AG09309 (cell line): Measurements from ENCODE around the gene CGAS.
A peak's percentile ranks its signal among the peaks of the same experiment; 100 is the strongest.

ENCODE experiments used
- DNase-seq: peaks from one replicate; pipeline ENCODE4 v3.0.0-alpha.2; 2010; ENCODE audit warnings: low read depth
- H3K4me3 ChIP-seq: 2 replicates; pipeline ENCODE4 v1.5.1; 2011; ENCODE audit warnings: mild to moderate bottlenecking, low read depth, low read length, moderate library complexity; ENCODE audit not compliant: control insufficient read depth
- TF ChIP-seq, protein P1 (sequence below): IDR thresholded peaks from 2 replicates; pipeline ENCODE4 v1.5.1; 2011; ENCODE audit warnings: mild to moderate bottlenecking, low read depth, low read length, inconsistent platforms; ENCODE audit not compliant: insufficient read depth, control insufficient read depth; ENCODE audit errors: missing control alignments

The CGAS gene

DNA sequence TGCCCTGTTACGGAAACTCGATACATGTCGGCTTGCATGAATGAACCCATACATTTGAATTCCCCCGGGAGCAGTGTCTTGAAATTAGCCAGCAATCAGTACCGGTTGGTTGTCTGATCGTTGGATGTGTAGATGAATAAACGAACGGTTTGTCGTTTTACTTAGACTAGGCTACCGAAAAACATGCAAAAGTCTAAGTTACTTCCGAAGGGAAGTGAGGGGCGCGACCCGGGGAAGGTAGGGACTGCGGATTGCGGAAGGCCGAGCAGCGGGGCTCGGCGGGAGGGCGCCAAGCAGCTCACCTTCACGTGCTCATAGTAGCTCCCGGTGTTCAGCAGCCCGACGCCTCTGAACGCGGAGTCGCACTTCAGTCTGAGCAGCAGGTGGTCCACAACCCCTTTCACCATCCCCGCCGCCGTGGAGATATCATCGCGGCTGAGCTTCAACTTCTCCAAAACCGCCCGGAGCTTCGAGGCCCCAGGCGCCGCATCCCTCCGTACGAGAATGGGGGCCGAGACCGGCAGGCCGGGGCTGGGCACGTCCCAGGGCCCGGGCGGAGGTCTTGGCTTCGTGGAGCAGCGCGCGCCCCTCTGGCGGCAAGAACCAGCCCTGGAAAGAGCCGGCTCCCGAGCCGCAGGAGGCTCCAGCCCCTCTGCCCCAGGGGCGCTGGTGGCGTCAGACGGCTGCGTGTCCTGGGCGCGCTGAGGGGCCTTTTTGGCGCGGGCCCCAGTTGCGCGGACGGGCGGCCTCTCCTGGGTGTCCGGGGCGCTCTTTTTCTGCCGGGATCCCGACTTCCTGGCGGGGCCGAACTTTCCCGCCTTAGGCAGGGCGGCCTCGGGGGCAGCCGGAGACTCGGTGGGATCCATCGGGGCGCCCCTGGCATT is 632 bp downstream of the CGAS start:
- TF ChIP-seq, protein P1, sequence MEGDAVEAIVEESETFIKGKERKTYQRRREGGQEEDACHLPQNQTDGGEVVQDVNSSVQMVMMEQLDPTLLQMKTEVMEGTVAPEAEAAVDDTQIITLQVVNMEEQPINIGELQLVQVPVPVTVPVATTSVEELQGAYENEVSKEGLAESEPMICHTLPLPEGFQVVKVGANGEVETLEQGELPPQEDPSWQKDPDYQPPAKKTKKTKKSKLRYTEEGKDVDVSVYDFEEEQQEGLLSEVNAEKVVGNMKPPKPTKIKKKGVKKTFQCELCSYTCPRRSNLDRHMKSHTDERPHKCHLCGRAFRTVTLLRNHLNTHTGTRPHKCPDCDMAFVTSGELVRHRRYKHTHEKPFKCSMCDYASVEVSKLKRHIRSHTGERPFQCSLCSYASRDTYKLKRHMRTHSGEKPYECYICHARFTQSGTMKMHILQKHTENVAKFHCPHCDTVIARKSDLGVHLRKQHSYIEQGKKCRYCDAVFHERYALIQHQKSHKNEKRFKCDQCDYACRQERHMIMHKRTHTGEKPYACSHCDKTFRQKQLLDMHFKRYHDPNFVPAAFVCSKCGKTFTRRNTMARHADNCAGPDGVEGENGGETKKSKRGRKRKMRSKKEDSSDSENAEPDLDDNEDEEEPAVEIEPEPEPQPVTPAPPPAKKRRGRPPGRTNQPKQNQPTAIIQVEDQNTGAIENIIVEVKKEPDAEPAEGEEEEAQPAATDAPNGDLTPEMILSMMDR = no peak
- H3K4me3 ChIP-seq = peak overlapping the region; percentile 67
- DNase-seq = no peak

DNA sequence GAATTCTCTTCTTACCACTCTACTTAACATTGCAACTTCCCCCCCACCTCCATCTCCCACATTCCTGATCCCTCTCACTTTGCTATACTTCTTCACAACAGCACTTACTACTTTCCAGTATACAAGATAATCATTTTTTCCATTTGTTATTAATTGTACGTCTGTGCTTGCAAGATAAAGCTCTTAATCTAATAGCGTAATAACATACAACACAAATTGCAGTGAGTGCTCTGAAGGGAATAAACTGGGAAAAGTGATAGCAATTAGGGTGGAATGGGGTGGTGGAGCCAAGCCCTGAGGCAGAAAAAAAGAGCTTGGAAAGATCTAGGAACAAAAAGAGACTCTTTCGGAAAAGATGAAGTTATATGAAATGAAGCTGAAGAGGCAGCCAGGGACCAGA is 8.5 kb downstream of the CGAS start:
- DNase-seq = no peak
- TF ChIP-seq, protein P1 = no peak
- no peak overlapping the region for H3K4me3 ChIP-seq

DNA sequence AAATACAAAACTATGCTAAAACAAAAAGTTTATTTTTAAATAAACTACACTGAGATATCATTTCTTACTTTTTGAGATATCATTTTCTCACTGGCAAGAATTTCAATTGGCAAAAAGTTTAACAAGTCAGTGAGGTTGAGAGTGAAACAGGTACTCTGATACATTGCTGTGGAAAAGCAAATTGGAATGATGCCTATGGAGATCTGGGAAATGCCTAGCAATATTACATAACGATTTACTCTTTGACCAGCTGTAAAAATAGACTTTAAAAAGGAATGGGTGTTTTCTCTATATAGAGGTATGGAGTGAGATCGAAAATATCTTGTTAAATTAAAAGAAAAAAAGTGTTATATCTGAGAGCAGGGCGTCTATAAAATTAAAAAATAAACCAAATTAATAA is 16.9 kb downstream of the CGAS start:
- TF ChIP-seq, protein P1 = no peak
- no peak for DNase-seq
- no peak overlapping the region for H3K4me3 ChIP-seq

DNA sequence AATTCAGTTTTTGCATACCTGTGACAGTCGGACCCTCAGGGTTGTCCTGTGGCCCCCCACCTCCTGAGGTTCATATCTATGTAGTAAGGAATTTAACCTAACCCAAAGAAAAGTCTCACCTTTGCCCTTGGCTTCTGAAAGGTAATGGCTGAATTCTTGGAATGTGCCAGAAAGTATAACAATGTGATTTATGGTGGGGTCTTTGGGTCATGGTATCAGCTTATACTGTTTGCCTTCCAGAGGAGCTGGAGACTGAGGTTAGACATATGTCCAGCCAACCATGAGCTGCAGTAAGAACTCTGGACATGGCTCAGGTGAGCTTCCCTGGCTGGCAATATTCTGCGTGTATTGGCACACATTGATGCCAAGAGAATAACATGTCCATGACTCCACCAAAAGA is 30.6 kb downstream of the CGAS start:
- DNase-seq = no peak
- TF ChIP-seq, protein P1 = no peak
- no peak overlapping the region for H3K4me3 ChIP-seq

DNA sequence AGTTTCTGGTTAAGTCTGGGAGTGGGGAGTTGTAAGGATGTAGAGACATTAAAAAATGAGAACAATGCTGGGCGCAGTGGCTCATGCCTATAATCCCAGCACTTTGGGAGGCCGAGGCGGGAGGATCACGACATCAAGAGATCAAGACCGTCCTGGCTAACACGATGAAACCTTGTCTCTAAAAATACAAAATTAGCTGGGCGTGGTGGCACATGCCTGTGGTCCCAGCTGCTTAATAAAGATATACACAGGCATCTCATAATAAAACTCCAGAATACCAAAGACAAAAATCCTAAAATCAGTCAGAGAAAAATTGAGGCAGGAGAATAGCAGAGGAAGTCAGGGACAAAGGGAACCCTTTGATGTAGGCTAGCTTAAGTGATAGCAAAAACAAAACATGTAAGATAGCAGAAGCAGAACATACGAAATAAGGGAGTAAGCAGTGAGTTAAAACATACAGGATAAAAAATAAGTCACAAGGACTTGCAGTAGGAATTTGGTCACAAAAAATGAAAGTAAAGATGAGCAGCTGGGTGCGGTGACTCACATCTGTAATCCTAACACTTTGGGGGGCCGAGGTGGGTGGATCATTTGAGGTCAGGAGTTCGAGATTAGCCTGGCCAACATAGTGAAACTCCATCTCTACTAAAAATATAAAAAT is 33.9 kb downstream of the CGAS start:
- H3K4me3 ChIP-seq = no peak overlapping the region
- TF ChIP-seq, protein P1 = no peak
- DNase-seq = no peak

DNA sequence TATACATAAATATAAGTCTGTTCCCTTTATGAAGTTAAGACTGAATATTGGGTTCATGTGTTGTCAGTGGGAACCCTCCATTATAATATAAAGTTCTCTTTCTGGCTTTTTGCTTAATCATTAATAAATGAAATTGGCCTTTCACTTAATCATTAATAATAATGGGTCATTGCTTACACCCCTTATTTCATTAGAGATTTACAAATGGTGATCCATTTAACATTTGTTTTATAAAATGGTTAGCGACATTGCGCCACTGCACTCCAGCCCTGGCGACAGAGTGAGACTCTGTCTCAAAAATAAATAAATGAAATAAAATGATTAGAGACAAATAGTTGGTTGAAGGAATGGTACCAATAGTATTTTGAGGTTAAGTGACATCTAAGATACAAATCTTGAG is 39.0 kb downstream of the CGAS start:
- H3K4me3 ChIP-seq = no peak overlapping the region
- no peak for DNase-seq
- TF ChIP-seq, protein P1 = no peak

DNA sequence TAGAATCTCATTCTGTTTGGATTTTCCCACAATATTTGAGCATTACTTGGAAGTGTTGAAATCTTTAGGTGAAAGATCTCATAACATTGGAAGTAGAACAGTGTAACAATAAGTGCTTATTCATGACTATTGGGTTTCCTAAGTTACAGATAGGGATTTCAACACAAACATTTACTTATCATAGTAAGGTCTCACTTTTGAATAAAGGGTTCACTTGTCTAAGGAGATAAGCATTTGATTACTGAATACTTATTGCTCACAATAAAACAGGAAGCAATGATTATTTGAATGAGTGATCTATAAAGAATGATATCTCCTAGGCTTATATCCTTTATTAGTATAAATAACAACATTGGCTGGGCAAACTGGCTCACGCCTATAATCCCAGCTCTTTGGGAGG is 42.7 kb downstream of the CGAS start:
- TF ChIP-seq, protein P1 = no peak
- no peak for DNase-seq
- H3K4me3 ChIP-seq = no peak overlapping the region
